Thoracic aorta (tissue), 2 donors: Measurements from ENCODE around the gene KIRREL1. TPM values are rescaled to one million over a fixed set of nuclear protein-coding genes. Genes with fewer than 3 reads are reported as not detected.
A peak's percentile ranks its signal among the peaks of the same experiment; 100 is the strongest.
"Not testable (repeated sequence)": the region's sequence is repeated elsewhere in the genome, so short reads cannot be mapped to it uniquely, and the experiment has no call there.

Experiments used
- ATAC-seq: fragments of 150-250 bp; one replicate; pipeline ENCODE4 v1.8.0; 2017; ENCODE audit warnings: low read depth; ENCODE audit not compliant: insufficient number of reproducible peaks, low FRiP score
- DNase-seq: peaks from one replicate; pipeline ENCODE4 v3.0.0-alpha.2; 2020; ENCODE audit warnings: low spot score
- H3K27ac ChIP-seq, 2 donors: fragments of 200-600 bp; sonication (generic); 1 replicate in 1 of 2; 2 replicates in 1 of 2; pipeline ENCODE4 v1.5.1; 2016; ENCODE audit warnings: mild to moderate bottlenecking in 2 of 2, moderate library complexity in 2 of 2
- H3K27me3 ChIP-seq: fragments of 200-600 bp; sonication (generic); replicated peaks from 2 replicates; pipeline ENCODE4 v1.6.0; 2016; ENCODE audit warnings: mild to moderate bottlenecking; ENCODE audit not compliant: insufficient read depth
- H3K36me3 ChIP-seq: fragments of 200-600 bp; sonication (generic); one replicate; pipeline ENCODE4 v1.5.1; 2016
- H3K4me1 ChIP-seq, 2 donors: fragments of 200-600 bp; sonication (generic); 1 replicate in 1 of 2; 2 replicates in 1 of 2; pipeline versions ENCODE4 v1.5.1 to v1.6.0; 2016; ENCODE audit warnings: low read depth in 2 of 2, mild to moderate bottlenecking in 1 of 2; ENCODE audit not compliant: control insufficient read depth in 1 of 2
- H3K4me3 ChIP-seq: fragments of 200-600 bp; sonication (generic); 2 replicates; pipeline ENCODE4 v1.5.1; 2016; ENCODE audit warnings: mild to moderate bottlenecking
- H3K9me3 ChIP-seq: fragments of 200-600 bp; sonication (generic); 2 replicates; pipeline ENCODE4 v1.5.1; 2016
- CTCF ChIP-seq: fragments of 200-600 bp; sonication (generic); IDR thresholded peaks from one replicate; pipeline ENCODE4 v1.5.1; 2019; ENCODE audit warnings: antibody characterized with exemption
- total RNA-seq, 2 donors: library from RNA; depleted of rRNA; stranded (reverse); fragments of >200 nt; gene quantifications; one replicate each; pipeline versions ENCODE4 v1.1.0 to v1.2.3, GENCODE V29; 2016

The KIRREL1 gene
- total RNA-seq, 2 donors from 2014 or later, result 111 to 136 TPM

- DNase-seq, result peak; percentile 84
- TF ChIP-seq CTCF, result peak; percentile 86
- Histone ChIP-seq H3K9me3 (no peaks in the 10 kb centered on the region), H3K4me3 (no peak overlapping the region), H3K27me3 (no peaks in the 10 kb centered on the region), H3K4me1 (no peaks in the 10 kb centered on the region), H3K36me3 (no peaks in the 10 kb centered on the region), H3K27ac (no peak overlapping the region)
- peak; percentile 96 for ATAC-seq
Observed at GRCh38 chr1:158124999-158125398, 131.6 kb downstream of the KIRREL1 start.

- TF ChIP-seq CTCF, result no peak
- DNase-seq, result no peak
- no peaks in the 10 kb centered on the region for H3K27me3 ChIP-seq
- H3K36me3 ChIP-seq, result no peaks in the 10 kb centered on the region
- no peak overlapping the region for H3K27ac ChIP-seq
- no peak overlapping the region for H3K4me3 ChIP-seq
- no peaks in the 10 kb centered on the region for H3K4me1 ChIP-seq
- H3K9me3 ChIP-seq, result no peaks in the 10 kb centered on the region
- no peak for ATAC-seq
Observed at GRCh38 chr1:158126425-158126824, 133.0 kb downstream of the KIRREL1 start.

DNA sequence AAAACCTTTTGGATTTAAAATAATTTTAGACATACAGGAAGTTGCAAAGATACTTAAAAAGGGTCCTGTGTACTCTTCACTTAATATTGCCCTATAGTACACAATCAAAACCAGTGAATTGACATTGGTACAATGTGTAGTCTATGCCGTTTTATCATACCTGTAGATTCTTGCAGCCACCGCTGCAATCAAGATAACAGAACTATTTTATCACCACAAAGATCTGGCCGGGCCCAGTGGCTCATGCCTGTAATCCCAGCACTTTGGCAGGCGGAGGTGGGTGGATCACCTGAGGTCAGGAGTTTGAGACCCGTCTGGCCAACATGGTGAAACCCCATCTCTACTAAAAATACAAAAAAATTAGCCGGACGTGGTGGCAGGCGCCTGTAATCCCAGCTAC is 135.1 kb downstream of the KIRREL1 start:
- not testable (repeated sequence) for H3K4me3 ChIP-seq, H3K27ac ChIP-seq, DNase-seq, H3K4me1 ChIP-seq, H3K36me3 ChIP-seq, ATAC-seq, H3K27me3 ChIP-seq, H3K9me3 ChIP-seq

GRCh38 chr1:158131217-158131616 is 137.8 kb downstream of the KIRREL1 start:
- Histone ChIP-seq H3K27ac (no peak overlapping the region), H3K27me3 (no peaks in the 10 kb centered on the region), H3K4me1 (no peaks in the 10 kb centered on the region), H3K36me3 (no peaks in the 10 kb centered on the region), H3K4me3 (no peak overlapping the region), H3K9me3 (no peaks in the 10 kb centered on the region)
- ATAC-seq (no peak), DNase-seq (no peak)
- no peak for TF ChIP-seq CTCF

DNA sequence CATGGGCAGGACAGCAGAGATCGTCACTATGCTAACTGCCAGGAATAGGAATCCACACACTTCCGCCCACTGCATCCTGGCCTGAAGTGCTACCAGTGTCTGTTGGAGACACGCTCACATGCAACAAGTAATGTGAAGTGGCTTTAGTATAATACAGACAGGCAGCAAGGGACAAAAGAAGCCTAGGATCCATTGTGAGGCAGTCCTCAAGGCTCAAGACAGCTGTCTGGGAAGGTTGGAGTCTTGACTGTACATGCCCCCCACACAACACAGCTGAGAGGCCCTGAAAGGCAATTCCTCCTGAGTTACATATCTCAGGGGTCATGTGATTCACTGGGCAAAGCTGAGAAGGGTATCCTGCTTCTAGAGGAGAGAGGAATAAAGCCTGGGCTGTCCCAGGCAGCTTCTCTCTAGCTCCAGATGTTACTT is 147.3 kb downstream of the KIRREL1 start:
- Histone ChIP-seq H3K4me3 (no peak overlapping the region), H3K9me3 (no peaks in the 10 kb centered on the region), H3K4me1 (peaks cover 0 to 7% of the 10 kb centered on the region in 2 donors), H3K36me3 (no peaks in the 10 kb centered on the region), H3K27ac (no peak overlapping the region), H3K27me3 (no peaks in the 10 kb centered on the region)
- ATAC-seq (no peak), DNase-seq (no peak)
- no peak for TF ChIP-seq CTCF

GRCh38 chr1:158145173-158145719 is 151.8 kb downstream of the KIRREL1 start:
- H3K27me3 ChIP-seq, result no peaks in the 10 kb centered on the region
- H3K4me1 ChIP-seq, result peaks cover 7 to 16% of the 10 kb centered on the region in 2 donors
- H3K9me3 ChIP-seq, result no peaks in the 10 kb centered on the region
- no peak overlapping the region for H3K27ac ChIP-seq
- no peaks in the 10 kb centered on the region for H3K36me3 ChIP-seq
- TF ChIP-seq CTCF, result no peak
- no peak for ATAC-seq
- DNase-seq, result no peak
- H3K4me3 ChIP-seq, result no peak overlapping the region
